Measurements from ENCODE around the gene GLI3.

GLI3 gene

GRCh38 chr7:42022791-42023190 lies 214.2 kb downstream of the GLI3 start:
- DNase-seq: no peak

GRCh38 chr7:42022056-42022455 lies 215.0 kb downstream of the GLI3 start:
- DNase-seq: no peak

GRCh38 chr7:42021631-42022030 lies 215.4 kb downstream of the GLI3 start:
- no peak for DNase-seq

GRCh38 chr7:42020061-42020460 lies 216.9 kb downstream of the GLI3 start:
- DNase-seq: no peak

- DNase-seq: no peak
These were observed 219.5 kb downstream of the GLI3 start for GRCh38 chr7:42017349-42017986.

- DNase-seq: no peak
These were observed 220.5 kb downstream of the GLI3 start for GRCh38 chr7:42016517-42016916.

GRCh38 chr7:42014625-42015618 lies 222.1 kb downstream of the GLI3 start:
- peak; percentile 63 for DNase-seq

GRCh38 chr7:42012786-42013360 lies 224.1 kb downstream of the GLI3 start:
- DNase-seq: no peak

GRCh38 chr7:42012313-42012712 lies 224.7 kb downstream of the GLI3 start:
- DNase-seq: no peak

- no peak for DNase-seq
These were observed 225.2 kb downstream of the GLI3 start for GRCh38 chr7:42011846-42012245.

- no peak for DNase-seq
These were observed 226.3 kb downstream of the GLI3 start for GRCh38 chr7:42010751-42011150.

- no peak for DNase-seq
These were observed 230.1 kb downstream of the GLI3 start for GRCh38 chr7:42006801-42007513.

GRCh38 chr7:42002654-42003053 lies 234.4 kb downstream of the GLI3 start:
- no peak for DNase-seq

- no peak for DNase-seq
These were observed 237.2 kb downstream of the GLI3 start for GRCh38 chr7:41999736-42000283.

- DNase-seq: no peak
These were observed 239.0 kb downstream of the GLI3 start for GRCh38 chr7:41998041-41998440.

- no peak for DNase-seq
These were observed 239.9 kb downstream of the GLI3 start for GRCh38 chr7:41997151-41997550.

- DNase-seq: no peak
These were observed 240.5 kb downstream of the GLI3 start for GRCh38 chr7:41996381-41997035.

GRCh38 chr7:41995632-41996271 lies 241.3 kb downstream of the GLI3 start:
- no peak for DNase-seq

GRCh38 chr7:41994746-41995110 lies 242.3 kb downstream of the GLI3 start:
- no peak for DNase-seq

GRCh38 chr7:41994036-41994745 lies 242.8 kb downstream of the GLI3 start:
- no peak for DNase-seq
